NCI-H2227 (cell line): ENCODE results near the gene TAGLN2.

Experiments
- DNase-seq: peaks from one replicate; lab custom pipeline; 2025; ENCODE audit not compliant: unreplicated experiment; lab: John Stamatoyannopoulos, UW

Gene TAGLN2

GRCh38 chr1:159924791-159925718, at the start of gene TAGLN2:
TAGLN2 (minus strand) TSS chr1:159925507; CDS start chr1:159920509, 4,998 bp downstream.
- DNase-seq: peak; percentile 88

GRCh38 chr1:159974350-159974965, 49.2 kb upstream of the TAGLN2 start:
- DNase-seq: no peak

GRCh38 chr1:159973350-159973940, 48.1 kb upstream of the TAGLN2 start:
- no peak for DNase-seq

DNA sequence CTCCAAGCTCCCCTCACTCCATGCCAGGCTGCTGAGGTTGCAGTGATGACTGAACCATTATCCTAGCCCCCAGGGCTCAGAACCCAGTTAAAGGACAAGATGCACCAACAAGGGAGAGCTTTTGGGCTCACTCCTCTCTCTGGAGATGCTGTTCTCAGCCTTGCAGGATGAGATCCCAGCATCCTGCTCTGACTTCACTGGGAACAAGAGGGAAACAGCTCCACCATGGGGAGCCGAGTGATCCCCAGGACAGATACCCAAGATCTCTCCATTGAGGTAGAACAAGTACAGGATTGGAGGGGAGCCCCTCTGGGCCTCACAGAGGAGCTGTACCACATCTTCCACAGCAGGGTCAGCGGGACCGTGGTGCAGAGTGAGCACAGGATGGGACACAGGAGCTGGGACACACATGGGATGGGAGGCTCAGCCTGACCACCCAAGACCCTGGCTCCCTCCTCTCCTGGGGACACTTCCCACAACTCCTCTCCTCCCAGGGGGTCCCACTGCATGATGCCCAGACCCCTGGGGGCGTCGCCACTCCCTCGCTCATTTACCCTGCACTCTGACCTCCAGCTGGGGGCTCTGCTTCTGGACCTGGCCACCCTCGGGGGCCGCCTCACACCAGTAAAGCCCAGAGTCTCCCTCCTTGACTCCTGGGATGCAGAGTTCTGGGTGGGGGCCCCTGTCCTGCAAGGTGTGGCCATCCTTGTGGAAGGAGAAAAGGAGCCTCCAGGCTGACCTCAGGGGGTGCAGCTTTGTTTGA, 47.3 kb upstream of the TAGLN2 start:
- no peak for DNase-seq

DNA sequence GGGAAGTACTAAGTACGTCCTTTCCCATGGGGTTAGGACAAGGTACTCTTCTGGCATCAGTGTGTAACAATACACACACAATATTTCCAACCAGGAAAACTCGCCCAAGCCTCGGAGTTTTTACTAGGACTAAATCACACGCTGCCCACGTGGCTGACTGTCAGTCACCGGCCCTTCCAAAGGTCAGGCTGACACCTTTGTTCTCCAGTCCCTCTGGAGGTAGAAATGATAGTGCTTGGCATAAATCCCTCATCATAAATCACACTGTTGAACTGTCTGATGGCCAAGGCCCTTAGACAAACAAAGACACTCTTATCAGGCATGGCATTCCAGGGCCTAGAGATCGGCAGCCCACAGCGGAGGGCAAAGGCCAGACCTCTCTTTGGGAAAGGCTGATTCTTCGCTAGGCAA, 45.6 kb upstream of the TAGLN2 start:
- DNase-seq: peak; percentile 10

- no peak for DNase-seq
Observed at GRCh38 chr1:159968901-159969300, 43.6 kb upstream of the TAGLN2 start.

DNA sequence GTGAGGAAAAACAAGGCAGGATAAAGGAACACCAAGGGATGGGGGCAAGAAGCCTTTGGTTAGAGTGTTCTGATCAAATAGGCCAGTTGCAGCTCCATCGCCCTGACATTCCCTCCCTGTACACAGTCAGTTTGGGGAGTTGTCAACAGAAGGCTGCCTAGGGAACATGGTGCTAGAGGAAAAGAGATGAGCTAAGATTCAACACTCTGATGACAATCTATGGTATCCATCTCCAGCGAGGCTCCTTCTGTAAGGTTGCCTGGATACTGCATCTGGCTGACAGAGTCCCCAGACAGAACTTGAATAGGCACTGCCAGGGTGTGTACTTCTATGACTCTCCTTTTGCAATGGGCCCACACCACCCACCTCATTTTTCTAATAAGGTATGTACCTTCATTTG, 40.0 kb upstream of the TAGLN2 start:
- DNase-seq: no peak

- DNase-seq: no peak
Observed at GRCh38 chr1:159964144-159964543, 38.8 kb upstream of the TAGLN2 start.

DNA sequence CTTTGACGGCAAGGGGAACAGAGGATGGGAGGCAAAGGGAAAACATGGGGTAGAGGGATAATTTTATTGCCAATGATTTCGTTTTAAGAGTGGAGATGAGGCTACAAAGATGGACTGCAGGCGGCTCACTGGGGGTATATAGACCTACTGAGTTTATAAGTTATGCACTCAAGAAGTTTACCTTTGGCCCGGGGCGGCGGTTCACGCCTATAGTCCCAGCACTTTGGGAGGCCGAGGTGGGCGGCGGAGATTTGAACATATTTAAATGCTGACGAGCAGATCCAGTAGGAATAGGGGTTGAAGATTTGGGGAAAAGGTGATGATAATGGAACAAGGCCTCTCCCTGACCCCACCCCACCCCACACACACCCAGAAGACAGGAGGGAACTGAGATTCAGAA, 36.9 kb upstream of the TAGLN2 start:
- DNase-seq: no peak

DNA sequence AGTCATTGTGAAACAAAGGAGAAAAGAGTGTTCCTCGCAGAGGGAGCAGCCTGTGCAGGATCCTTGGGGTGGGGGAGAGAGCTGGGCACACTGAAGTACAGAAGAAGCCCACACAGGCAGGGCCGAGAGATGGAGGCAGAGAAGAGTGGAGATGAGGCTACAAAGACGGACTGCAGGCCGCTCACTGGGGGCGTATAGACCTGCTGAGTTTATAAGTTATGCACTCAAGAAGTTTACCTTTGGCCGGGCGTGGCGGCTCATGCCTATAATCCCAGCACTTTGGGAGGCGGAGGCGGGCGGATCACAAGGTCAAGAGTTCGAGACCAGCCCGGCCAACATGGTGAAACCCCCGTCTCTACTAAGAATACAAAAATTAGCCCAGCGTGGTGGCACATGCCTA, 36.3 kb upstream of the TAGLN2 start:
- no peak for DNase-seq

- no peak for DNase-seq
Observed at GRCh38 chr1:159960721-159961381, 35.5 kb upstream of the TAGLN2 start.

GRCh38 chr1:159959451-159959850, 34.1 kb upstream of the TAGLN2 start:
- no peak for DNase-seq

DNA sequence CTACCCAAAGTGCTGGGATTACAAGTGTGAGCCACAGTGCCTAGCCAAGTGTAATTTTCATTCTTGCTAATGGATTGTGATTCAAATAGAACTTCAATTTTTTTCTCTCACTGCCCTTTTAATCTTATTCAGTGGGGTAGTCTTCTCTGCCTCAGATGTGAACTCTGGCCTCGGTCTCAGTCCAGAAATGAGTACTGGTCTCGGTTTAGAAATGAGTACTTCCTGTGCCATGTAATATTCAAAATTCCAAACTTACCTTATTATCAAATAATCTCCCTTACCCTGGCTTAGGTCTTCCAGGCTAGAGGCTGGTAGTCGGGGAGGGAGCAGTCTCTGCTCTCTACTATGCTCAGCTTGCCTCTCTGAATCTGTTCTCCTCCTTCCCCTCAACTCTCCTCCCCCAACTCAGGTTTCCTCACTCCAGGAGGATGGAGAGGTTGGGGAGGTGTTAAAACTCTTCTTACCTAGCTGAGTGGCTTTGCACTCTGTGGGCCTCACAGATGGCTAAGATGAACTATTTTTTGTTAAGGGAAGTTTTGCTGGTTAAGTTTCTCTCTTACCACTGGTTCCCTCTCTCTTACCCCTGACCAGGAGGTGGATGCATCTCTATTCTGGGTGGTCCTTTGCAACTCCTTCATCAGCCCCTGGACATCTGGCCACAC, 33.5 kb upstream of the TAGLN2 start:
- no peak for DNase-seq

DNA sequence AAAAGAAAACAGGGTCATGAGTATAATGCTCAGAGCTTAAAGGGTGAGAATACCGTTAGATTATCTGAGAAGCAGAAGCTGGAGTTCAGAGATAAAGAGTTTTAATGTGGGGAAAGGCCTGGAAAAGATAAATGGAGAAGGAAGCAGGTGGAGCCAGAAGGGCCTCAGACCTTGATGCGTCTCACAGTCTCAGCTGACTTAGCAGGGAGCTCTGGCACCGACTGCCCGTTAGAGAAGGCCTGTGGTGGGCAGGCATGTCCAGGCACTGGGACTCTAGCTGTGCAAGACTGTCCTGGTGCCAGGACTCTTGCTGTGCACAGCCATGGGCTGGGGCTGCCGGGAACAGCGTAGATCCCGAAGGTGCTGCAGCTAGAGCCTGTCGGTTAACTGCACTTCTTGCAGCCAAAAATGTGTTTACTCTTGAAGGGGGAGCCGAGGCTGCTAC, 32.5 kb upstream of the TAGLN2 start:
- DNase-seq: no peak

DNA sequence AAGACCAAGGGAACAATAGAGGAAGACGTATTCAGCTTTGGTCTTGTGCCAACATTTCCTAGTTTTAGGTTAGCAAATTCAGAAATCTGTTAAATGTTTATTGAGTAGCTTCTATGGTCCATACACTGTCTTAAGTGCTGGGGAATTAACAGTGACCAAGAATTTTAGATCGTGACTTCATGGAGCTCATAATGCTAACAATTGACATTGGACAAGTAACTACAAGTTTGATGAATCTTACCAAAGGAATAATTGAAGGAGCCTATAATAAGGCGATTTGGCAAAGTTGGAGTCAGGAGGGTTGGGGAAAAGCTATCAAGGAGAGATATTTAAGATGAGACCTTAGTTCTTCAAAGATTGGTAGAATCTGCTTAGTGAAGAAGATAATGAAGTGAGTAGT, 30.1 kb upstream of the TAGLN2 start:
- no peak for DNase-seq

DNA sequence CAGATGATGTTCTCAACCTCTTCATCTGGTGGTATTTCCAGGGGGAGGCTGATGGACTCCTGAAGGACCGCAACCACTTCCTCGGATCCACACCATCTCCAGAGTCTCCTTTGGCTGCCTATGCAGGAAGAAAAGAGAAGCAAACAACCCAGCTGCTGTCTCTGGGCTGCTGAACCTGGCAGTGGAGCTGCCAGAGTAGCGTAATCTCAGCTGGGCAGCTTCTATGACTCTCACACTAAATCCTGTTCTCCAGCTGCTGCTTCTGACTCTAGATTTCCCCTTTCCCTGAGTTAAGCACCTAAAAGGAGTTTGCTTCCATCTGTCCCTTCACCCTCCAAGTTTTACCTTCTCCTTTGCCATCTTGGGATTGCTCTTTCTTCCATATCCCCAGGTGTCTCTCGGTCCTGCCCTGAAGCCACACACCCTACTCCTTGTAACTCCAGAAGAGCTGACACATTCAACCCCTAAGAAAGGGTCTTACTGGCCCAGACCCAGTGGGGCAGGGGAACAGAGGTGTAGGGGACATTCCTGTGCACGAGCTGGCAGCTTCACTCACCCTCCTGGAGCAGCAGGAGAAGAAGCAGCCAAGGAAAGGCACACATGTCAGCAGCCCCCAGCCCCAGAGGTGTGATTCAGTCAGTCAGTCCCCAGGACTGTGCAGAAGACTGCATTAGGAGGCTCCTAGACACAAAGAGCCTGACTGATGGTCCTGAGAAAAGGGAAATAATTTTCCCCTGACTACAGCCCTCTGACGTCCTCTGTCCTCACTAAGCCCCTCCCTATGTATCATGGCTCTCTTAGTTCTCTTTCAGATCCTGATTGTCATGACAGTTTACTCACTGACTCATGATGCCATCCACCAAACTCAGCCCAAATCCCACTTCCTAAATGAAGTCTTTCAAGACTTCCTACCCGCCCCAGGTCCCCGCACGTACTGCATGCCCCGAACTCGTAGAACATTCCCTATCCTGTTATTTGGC, 28.5 kb upstream of the TAGLN2 start, which contains the start of gene SLAMF9:
Gene SLAMF9 (minus strand): TSS at position 702 of the 980 bp plus-strand sequence. CDS start 100 bp downstream, at position 602.
- DNase-seq: no peak

DNA sequence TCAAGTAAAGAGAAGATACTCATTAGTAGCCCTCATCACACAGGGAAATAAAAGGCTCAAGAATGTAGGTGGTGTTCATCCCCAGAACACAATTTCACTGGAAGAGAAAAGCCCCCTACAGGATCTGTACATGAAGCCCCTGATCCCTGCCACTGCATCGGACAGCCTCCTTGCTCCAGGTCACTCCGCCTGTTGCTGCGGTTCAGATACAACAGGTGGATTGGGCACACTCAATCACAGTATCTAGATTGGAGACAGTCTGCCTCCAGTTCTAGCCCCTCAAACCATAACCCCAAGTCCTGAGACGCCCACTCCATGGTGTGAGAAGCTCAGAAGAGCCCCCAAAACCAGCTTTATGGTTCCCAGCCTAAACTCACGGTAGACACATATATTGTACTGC, 27.6 kb upstream of the TAGLN2 start:
- no peak for DNase-seq

GRCh38 chr1:159951551-159951950, 26.2 kb upstream of the TAGLN2 start:
- no peak for DNase-seq

DNA sequence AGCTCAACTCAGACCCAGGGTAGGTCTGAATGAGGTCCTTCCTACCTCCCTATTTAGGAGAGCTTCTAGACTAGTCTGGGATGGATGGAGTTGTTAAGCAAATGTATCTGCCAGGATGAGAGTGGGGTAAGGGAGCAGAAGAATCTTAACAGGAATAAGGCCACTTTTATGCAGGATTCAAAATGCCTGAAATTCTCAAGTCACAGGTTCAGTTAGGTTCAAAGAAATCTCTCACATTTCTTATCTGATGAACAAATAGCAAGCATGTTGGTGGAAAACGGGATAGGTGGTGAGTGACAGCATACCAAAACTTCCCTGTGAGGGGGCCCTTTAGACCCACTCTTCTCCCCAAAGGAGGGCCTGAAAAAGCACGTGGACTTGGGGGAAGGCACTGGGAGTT, 25.7 kb upstream of the TAGLN2 start:
- DNase-seq: no peak
